GM06990 (cell line): ENCODE results near the gene DAGLA.

Experiments used
- DNase-seq: peaks from one replicate; pipeline ENCODE4 v3.0.0-alpha.2; 2011; ENCODE audit not compliant: insufficient read length; ENCODE audit errors: extremely low read depth
- H3K27me3 ChIP-seq: replicated peaks from 2 replicates; pipeline ENCODE4 v1.6.0; 2011; ENCODE audit warnings: low read length; ENCODE audit not compliant: control insufficient read depth, insufficient read depth
- H3K36me3 ChIP-seq: 2 replicates; pipeline ENCODE4 v1.5.1; 2011; ENCODE audit warnings: low read length; ENCODE audit not compliant: control insufficient read depth, insufficient read depth
- H3K4me3 ChIP-seq: replicated peaks from 2 replicates; pipeline ENCODE4 v1.5.1; 2011; ENCODE audit warnings: low read depth, mild to moderate bottlenecking, control low read depth, low read length
- TF ChIP-seq, protein P1 (sequence below): IDR thresholded peaks from 2 replicates; pipeline ENCODE4 v1.5.1; 2011; ENCODE audit warnings: low read length, control low read depth, mild to moderate bottlenecking, inconsistent platforms; ENCODE audit not compliant: insufficient read depth, poor library complexity, severe bottlenecking

DAGLA gene

DNA sequence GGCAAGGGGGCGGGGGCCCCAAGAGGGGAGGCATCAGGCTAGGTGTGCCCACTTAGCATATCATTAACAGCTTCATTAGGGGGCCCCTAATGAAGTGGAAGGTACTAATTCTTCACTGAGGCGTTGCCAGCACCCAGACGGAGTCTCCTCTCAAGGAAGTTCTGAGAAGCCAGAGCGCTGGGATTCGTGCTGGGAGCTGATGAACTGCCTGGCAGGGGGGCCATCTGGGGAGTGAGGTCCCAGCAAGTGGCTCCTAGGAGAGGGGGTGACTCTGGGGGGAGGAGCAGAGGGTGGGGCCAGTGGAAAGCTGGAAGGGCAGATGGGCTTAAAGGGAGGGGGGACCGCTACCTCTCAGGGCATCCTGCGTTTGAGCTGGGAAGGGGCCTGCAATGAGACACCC, 29.8 kb downstream of the DAGLA start:
- no peak overlapping the region for H3K4me3 ChIP-seq
- TF ChIP-seq, protein P1, sequence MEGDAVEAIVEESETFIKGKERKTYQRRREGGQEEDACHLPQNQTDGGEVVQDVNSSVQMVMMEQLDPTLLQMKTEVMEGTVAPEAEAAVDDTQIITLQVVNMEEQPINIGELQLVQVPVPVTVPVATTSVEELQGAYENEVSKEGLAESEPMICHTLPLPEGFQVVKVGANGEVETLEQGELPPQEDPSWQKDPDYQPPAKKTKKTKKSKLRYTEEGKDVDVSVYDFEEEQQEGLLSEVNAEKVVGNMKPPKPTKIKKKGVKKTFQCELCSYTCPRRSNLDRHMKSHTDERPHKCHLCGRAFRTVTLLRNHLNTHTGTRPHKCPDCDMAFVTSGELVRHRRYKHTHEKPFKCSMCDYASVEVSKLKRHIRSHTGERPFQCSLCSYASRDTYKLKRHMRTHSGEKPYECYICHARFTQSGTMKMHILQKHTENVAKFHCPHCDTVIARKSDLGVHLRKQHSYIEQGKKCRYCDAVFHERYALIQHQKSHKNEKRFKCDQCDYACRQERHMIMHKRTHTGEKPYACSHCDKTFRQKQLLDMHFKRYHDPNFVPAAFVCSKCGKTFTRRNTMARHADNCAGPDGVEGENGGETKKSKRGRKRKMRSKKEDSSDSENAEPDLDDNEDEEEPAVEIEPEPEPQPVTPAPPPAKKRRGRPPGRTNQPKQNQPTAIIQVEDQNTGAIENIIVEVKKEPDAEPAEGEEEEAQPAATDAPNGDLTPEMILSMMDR = no peak
- no peaks in the 10 kb centered on the region for H3K36me3 ChIP-seq
- no peaks in the 10 kb centered on the region; the same call in 1 of the 2 replicates for H3K27me3 ChIP-seq
- no peak for DNase-seq

DNA sequence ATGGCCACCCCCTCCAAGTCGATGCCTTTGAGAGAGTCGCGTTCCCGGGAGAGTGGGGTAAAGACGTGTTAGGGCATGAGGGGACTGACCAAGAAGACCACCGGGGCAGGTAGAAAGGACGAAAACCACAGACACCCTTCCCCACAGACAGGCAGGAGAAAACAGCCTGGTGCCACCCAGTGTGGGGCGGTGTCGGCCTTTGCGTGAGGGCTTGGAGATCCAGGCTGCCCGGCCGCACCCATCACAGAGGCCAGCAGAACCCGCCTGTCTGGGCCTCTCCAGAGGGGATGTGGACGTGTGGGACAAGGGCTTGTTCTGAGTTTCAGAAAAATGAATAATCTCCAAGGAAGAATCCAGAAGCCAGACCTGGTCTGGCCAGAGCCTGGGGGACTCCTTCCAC, 30.8 kb downstream of the DAGLA start:
- Histone ChIP-seq H3K4me3 (no peak overlapping the region), H3K36me3 (no peaks in the 10 kb centered on the region), H3K27me3 (no peaks in the 10 kb centered on the region; the same call in 1 of the 2 replicates)
- TF ChIP-seq, protein P1 = no peak
- no peak for DNase-seq

DNA sequence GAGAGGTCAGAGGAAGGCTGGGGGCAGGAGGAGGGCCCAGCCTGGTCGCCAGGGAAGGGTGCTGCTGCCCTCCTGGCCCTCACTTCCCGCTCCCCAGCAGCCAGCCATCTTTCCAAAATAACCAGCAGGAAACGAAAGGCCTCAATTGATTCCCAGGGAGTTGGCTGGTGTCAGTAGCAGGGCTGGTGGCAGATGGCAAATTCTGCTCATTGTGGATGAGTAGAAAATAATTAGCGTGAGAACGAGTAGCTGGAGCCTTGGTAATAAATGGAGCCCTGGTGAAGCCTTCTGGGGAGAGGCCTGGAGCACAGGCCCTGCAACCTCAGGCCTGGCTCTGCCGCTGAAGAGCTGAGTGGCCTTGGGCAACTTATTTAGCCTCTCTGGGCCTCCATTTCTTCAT, 31.3 kb downstream of the DAGLA start:
- no peak overlapping the region for H3K4me3 ChIP-seq
- TF ChIP-seq, protein P1 = no peak
- no peak for DNase-seq
- no peaks in the 10 kb centered on the region for H3K27me3 ChIP-seq
- no peaks in the 10 kb centered on the region for H3K36me3 ChIP-seq

DNA sequence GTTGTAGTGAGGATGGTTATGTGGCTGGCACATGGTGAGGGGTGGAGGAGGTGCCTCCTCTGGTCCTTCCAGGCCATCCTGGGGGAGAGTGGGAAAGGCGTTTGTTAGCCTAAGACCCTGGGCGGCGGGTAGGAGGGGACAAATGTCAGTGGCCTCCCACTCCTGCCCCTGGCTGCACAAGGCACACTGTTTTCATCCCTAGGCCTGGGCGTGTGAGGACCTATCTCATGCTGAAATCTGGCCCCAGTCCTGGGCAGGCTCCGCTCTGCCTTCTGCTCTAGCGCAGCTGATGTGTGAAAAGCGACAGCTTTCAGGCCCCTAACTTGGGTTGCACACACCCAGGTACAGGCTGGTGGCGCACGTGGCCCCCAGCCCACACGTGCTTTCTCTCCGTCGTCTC, 32.1 kb downstream of the DAGLA start:
- DNase-seq = no peak
- TF ChIP-seq, protein P1 = no peak
- Histone ChIP-seq H3K4me3 (no peak overlapping the region), H3K36me3 (no peaks in the 10 kb centered on the region), H3K27me3 (no peaks in the 10 kb centered on the region)

DNA sequence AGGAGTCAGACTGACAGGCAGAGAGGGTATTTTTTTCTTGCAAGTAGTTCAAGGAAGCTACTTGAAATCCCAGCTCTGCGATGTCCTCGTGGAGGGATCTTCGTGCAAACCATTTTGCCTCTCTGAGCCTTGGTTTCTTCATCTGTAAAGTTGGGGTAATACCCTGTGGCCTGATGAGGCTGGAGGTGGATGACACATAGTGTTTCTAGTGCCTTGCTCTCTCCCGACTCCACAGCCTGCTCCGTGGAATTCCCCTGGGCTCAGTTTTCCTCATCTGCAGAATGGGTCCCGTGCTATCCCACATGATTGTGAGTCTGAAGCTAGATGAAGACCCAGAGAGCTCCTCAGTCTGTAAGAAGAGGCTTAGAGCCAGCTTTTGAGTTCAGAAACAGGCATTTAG, 32.7 kb downstream of the DAGLA start:
- TF ChIP-seq, protein P1 = no peak
- H3K36me3 ChIP-seq = no peaks in the 10 kb centered on the region
- no peak for DNase-seq
- H3K4me3 ChIP-seq = no peak overlapping the region
- H3K27me3 ChIP-seq = no peaks in the 10 kb centered on the region

DNA sequence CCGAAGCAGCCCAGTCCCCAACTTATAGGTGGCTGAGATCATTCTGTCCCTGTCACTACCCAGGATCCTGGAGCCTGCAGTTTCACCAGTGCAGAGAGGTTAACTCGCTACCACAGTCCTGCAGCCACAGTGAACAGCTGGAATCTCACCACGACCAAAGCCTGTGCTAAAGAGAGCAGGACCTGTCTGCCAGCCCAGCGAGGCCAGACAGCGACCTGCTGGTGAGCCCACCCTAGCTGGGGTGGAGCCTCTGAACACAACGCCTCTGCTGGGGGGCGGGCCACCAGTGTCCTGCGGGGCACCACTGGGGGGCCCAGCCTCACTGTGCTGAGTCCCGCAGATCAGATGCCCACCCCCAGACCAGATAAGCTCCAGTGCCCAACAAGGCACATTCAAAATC, 33.3 kb downstream of the DAGLA start:
- H3K4me3 ChIP-seq = no peak overlapping the region
- DNase-seq = no peak
- H3K27me3 ChIP-seq = no peaks in the 10 kb centered on the region
- TF ChIP-seq, protein P1 = no peak
- no peaks in the 10 kb centered on the region for H3K36me3 ChIP-seq
